GM18511 (cell line): ENCODE results near the gene CDH4.
"Not testable (repeated sequence)": the region's sequence is repeated elsewhere in the genome, so short reads cannot be mapped to it uniquely, and the experiment has no call there.

Experiments
- ATAC-seq: cut with Tn5 transposase; IDR thresholded peaks from one replicate; pipeline ENCODE4 v1.9.1; 2021; ENCODE audit warnings: mild to moderate bottlenecking, moderate library complexity; ENCODE audit not compliant: unreplicated experiment

Gene CDH4

DNA sequence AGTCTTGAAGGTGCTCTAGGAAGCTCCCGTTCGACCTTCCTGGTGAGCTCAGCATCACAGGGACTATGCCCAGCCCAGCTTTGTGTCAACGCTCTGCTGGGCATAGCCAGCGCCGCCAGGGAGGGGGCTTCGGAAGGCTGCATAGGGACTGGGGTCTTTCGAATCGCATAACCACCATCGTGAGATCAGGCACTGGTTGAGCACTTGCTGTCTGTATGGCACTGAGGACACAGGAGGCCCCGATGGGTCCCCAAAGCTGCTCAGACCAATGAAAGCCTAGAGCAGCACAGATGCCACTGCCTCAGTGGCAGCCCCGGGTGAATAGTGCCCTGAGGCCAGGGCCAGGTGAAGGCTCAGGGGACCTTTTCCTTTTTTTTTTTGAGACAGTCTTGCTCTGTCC, 716.9 kb downstream of the CDH4 start:
- no peak for ATAC-seq

DNA sequence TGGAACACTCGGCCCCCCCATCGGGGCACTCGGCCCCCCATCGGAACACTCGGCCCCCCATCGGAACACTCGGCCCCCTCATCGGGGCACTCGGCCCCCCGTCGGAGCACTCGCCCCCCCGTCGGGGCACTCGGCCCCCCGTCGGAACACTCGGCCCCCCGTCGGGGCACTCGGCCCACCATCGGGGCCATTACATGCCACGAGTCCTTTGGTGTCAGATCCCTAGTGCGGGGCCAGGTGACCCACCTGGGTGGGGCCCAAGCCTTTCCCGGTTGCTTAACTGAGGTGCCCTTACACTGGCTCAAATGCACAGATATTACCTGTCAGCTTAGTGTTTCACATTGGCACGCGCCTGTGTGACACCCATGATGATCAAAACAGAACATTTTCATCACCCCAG, 717.7 kb downstream of the CDH4 start:
- ATAC-seq = no peak

DNA sequence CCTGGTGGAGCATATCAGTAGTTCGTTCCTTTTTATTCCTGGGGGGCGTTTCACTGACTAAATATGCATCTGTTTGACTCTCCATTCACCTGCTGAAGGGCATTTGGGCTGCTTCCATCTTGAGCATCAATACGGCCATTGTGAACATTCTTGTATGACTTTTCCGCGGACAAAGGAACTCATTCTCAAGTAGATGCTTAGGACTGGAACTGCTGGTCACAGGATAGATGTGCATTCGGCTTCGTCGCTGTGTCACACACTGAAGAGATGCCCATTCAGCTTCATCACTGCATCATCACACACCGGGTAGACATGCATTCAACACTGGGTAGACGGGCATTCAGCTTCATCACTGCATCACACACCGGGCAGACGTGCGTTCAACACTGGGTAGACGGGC, 718.3 kb downstream of the CDH4 start:
- ATAC-seq = no peak

GRCh38 chr20:61971595-61971994, 719.5 kb downstream of the CDH4 start:
- not testable (repeated sequence) for ATAC-seq

DNA sequence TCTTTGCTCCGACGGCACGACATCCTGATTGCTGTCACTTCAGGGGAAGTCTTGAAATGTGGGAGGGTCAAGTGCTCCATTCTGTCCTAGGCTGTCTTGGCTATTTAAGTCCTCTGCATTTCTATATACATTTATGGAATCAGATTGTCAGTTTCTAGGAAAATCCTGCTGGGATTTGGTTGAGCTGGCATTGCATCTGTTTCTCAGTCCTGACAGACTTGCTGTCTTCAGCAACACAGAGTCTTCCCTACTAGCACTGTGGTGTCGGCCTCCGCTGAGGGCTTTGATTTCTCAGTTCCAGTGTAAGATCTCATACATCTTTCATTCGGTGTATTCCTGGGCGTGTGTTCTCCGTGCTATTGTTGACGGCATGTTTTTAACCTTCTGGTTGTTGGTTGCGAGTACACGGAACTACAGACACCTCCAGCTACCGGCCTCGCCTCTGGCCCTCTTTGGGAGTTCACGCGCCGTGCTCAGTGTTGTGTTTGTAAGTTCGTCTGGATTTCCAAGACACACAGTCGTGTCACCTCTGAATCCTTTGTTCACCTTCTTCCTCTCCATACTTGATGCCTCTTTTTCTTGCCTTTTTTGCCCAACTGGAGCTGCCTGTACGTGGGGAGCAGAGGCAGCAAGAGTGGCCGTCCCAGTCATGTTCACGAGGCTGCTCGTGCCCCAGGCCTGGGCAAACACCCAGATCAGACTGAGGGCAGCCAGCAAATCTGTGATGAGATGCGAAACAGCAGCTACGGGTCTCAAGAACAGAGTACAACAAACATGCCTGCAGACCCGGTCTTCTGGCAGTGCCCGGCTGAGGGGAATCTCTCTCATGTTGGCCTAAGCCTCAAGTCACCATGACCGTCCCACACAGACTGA, 720.8 kb downstream of the CDH4 start:
- no peak for ATAC-seq

DNA sequence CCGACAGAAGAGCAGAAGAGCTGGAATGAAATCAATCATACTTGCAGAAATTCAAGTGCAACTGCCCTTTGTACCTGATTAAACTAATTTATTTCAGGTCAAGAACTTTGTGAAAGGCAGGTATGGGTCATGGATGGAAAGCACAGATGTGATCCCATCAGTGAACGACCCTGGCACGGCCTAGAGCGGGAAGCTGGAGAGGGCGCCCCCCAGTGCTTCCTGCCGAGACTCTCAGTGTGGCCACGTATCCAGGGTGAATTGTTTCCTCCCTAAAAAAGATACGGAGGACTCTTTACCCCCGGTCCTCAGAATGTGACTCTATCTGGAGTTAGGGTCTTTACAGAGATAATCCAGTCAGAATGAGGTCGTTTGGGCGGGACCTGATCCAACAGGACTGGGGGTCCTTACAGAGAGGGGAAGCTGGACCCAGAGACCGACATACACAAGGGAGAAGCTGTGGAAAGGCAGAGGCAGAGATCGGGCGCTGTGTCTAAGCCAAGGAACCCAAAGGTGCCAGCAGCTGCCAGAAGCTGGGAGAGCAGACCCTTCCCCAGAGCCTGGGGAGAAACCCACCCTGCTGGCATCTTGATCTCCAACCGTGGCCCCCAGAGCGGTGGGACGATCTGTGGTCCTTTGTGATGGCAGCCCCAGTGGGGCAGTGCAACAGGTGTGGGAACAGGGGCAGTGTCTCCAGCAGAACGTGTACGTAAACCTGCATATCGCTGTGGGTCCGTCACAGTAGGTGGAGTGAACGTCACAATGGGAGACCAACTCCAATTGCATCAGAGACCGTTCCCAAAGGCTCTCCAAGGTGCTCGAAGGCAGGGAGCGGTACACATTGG, 721.7 kb downstream of the CDH4 start:
- ATAC-seq = no peak

- no peak for ATAC-seq
These were observed 722.2 kb downstream of the CDH4 start for GRCh38 chr20:61974357-61974665.

DNA sequence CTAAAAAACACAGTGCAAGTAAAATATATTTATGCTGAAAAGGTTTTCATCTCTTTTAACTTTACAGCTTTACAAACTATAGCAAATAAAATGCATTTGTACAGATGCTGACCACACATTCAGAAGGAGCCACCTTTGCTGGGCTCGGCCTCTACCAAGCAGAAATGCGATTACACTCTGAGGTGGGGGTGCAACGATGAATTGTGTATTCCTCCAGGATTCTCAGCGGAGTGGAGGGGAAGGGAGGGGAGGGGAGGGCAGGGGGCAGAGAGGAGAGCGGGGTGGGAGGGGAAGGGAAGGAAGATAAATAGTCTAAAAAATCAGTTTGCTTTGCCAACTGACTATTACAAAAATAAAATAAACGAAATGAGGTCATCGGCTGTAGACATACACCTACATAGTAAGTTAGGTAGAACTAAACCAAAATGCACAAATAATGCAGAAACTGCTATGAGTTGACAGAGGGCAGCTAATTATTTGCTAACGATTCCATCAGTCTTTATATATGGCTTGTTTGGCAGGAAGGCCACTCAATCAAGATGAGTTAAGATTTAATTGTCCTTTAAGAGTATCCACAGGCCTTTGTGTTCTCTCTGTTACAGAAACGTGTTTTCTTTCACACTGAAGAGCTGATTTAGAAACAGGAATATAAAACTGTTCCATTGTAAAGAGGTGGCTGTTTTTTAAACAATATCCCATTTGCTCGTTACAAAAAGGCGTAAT, 723.5 kb downstream of the CDH4 start:
- no peak for ATAC-seq

DNA sequence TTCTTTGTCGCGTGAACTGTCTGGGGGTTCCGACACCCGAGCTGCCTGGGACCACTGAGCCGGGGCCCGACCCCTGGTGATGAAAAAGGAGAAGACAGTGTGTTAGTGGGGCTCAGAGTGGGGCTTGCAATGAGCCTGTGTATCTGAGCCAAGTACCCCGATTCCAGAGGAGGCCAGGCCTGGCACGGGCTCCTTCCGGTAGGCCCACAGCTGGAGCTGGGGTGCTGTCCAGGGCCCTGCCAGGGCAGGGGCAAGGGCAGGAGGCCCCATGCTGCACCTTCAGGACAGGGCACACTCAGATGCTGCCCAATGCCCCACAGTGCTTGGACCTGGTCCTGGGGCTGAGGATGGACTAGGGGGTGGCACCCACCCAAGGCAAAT, 724.2 kb downstream of the CDH4 start:
- no peak for ATAC-seq

- no peak for ATAC-seq
These were observed 724.8 kb downstream of the CDH4 start for GRCh38 chr20:61976644-61977418.

DNA sequence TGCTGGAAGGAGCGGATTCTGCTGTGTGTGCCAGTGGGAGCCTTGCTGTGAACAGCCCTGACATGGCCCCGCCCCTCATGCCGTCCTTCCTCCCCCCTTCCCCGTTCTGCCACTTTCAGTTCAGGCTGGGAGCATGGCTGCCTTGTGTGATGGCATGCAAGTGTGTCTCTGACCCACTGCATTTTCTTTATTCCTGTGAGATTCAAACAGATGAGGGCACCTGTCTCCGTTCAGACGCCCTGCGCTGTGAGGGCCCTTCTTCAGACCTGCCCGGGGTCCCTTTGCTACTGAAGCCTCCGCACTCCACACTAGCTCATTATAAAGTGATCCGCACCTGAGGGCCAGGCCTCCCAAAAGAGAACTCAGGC, 725.3 kb downstream of the CDH4 start:
- ATAC-seq = no peak

- no peak for ATAC-seq
These were observed 726.4 kb downstream of the CDH4 start for GRCh38 chr20:61978491-61978890.

DNA sequence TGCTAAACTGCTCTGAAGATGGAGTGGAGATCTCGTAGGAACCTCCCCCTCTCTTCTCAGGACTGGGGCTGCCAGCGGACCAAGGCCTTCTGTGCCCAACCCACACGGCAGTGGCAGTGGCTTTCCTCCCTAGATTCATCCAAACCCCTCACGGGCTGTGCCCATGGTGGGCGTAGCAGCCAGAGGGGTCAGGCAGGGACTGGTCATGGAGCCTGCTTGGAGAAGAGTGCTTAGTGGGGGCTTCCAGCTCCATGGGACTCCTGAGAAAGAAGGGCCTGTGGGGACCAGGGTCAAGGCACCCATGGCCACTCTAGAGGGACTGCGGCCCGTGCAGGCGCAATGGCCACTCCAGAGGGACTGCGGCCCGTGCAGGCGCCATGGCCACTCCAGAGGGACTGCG, 727.0 kb downstream of the CDH4 start:
- no peak for ATAC-seq

GRCh38 chr20:61979701-61980635, 727.9 kb downstream of the CDH4 start:
- no peak for ATAC-seq

GRCh38 chr20:61980647-61981583, 728.9 kb downstream of the CDH4 start:
- no peak for ATAC-seq

- ATAC-seq = not testable (repeated sequence)
These were observed 729.6 kb downstream of the CDH4 start for GRCh38 chr20:61981691-61982090.

DNA sequence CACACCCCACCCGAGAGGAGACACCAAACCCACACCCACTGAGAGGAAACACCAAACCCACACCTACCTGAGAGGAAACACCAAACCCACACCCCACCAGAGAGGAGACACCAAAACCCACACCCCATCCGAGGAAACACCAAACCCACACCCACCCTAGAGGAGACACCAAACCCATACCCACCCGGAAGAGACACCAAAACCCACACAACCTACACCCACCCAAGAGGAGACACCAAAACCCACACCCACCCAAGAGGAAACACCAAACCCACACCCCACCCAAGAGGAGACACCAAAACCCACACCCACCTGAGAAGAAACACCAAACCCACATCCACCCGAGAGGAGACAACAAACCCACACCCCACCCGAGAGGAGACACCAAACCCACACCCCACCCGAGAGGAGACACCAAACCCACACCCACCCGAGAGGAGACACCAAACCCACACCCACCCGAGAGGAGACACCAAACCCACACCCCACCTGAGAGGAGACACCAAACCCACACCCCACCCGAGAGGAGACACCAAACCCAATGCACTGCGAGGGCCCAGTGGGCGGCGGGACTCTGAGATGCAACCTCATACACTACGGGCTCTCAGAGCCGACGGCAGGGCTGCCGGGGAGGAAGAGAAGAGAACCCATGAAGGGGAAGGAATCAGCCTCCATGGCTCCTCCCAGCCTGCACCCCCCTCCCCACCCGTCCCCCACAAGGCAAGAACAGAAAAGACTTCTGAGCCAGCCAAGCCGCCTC, 730.3 kb downstream of the CDH4 start:
- ATAC-seq = no peak

DNA sequence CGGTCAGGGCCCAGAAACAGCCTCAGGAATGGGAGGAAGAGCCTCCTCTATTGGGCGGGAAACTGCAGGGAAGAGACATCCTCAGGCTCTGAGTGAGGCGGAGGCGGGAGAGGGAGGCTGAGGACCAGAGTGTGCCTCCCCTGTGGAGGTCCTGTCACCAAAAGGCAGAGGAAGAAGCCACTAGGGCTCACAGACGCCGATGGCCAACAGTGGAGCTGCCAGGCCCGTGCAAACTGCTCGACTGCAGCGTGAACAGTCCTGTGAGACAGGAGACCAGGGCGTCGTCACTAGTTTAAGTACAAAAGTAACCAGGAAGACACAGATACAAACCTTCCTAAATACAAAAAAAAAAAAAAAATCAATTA, 730.9 kb downstream of the CDH4 start:
- ATAC-seq = no peak
